GM18505 (cell line): Measurements from ENCODE around the gene GBP5.
"Not testable (repeated sequence)": the region's sequence is repeated elsewhere in the genome, so short reads cannot be mapped to it uniquely, and the experiment has no call there.

Experiments used
- ATAC-seq: cut with Tn5 transposase; IDR thresholded peaks from one replicate; pipeline ENCODE4 v1.9.1; 2021; ENCODE audit not compliant: unreplicated experiment
- POLR2A ChIP-seq: IDR thresholded peaks from 4 replicates; pipeline ENCODE4 v1.6.1; 2011; ENCODE audit warnings: borderline replicate concordance; ENCODE audit not compliant: insufficient read depth, insufficient read length; ENCODE audit errors: extremely low read depth

GBP5 gene

DNA sequence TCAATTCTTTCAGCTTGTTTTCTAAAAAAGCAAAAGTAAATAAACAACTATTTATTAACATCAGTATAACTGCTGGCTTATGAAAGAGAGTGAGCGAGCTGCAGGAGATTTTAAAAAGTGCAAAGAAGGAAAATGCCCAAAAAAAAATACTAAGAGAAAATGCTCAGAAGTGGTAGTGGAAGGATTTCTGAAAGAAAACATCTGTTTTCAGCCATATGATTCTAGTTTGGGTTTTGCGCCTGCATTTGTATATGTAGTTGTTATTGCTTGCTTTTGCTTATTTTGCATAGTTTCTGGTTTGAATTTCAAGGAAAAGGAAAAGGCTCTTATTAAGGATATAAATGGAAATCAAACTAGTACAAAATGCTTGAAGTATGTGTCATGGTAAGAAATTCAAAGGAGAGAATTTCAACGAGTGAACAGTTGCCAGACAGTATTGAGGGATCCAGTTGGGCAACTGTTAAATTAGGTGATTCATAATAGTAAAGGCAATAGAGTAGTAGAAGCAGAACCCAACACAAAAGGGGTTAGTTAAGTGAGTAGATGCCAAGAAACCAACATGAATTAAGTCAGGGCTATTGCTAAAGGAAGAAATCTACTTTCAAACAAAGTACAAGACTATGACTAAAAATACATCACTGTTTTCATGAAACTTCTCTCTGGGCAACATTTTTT lies 1.2 kb downstream of the GBP5 start:
- ATAC-seq, result no peak
- no peak for TF ChIP-seq POLR2A

DNA sequence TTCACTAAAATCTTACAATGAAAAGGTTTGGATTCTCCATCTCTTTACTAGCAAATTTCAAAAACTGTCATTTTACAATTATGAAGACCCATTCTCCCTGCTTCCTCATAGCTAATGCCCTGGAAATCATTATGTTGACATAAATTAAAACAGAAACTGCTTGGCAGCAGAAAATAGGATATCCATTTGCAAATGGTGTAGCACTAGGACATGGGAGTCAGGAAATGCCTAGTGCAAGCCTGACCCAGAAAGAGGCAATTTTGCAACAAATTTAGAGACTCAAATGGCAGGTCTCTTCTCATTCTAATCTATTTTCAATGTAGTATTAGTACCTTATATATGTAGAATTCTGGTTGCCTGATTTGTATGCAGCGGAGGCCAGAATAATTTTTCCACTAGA lies 2.2 kb downstream of the GBP5 start:
- no peak for ATAC-seq
- TF ChIP-seq POLR2A, result no peak

DNA sequence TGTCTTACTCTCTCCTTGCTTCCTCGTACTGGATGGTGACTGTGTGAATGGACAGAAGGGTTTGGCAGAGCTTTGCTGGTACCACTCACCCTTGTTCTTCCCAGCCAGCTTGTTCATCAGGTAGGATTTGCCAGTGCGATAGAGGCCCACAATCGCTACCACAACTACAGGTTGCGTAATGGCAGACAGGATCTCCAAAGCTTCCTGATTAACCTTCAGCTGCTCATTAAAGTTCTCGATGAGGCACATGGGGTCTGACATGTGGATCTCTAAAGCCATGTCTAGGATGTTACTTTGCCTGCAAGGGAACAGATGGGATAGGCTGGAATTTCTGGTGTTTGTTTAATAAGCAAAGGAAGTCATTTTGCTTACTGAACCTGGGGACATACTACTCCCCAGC lies 3.4 kb downstream of the GBP5 start:
- no peak for TF ChIP-seq POLR2A
- ATAC-seq, result no peak

DNA sequence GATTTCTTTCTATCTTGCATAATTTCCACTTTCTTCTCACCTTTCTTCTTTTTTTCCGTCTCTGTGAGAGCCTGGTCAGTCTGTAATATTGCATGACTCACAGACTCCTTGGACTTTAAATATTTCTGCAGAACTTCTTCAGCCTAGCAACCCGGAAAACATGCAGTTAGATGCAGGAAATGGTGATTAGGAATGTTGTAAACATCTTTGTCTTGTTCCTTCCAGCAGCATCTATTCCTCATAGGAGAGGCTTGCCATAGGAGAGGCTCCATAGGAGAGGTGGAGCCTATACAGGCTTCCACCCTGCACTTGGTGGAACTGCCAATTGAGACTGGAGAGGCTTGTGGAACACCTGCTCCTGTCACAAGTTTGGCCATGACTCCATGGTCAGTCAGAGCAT lies 10.0 kb downstream of the GBP5 start:
- ATAC-seq, result no peak
- no peak for TF ChIP-seq POLR2A

DNA sequence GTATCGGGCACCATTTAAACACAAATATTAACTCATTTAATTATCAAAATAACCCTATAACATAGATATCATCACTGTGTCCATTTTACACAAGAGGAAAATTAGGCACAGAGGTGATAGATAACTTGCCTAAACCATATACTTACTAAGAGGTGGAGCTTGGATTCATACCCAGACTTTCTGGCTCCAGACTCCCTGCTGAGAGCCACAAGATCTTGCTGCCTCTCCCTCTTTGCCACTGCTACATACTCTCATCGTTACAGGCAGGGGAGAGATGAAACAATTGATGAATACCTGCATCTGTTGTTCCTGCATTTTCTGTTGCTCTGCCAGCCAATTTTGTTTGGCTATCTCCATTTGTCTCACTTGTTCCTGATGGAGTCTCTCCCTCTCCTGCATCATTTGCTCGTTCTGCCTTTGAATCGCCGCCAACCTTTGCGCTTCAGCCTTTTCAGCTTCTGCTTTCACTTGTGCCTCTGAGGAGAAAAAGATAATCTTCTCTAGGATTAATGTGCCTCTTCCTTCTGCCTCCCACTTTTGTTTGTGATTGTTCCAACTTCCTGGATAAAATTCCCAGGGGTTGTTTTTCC lies 10.6 kb downstream of the GBP5 start:
- ATAC-seq, result no peak
- no peak for TF ChIP-seq POLR2A

DNA sequence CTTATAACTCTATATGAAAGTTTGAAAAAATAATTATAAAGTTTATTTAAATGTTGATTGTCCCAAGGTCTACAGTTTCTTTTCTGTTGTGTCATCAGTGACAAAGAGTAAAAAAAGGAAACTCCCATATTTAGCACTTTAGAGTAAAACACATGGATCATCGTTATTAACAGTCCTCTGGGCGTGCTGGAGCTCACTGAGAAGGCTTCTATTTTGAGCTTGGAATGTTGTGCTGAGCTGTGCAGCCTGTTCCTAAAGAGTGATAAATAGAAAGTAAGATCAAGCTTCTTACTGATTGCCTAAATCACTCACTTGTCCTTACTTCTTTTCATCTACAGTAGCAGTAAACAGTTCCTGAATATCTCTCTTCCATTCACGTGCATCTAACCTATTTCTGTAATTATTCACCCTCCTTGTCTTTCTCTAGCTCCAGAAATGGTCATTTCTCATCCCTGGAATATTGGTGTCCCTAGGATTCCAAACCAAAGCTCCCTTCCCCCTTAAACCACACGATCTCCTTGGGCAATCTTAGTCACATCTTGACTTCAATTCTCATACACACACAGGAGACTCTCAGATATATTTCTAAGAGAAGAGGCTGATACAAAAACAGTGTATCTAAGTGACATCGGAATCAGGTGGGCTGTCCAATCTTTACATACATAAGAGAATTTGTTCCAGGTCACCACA lies 11.9 kb downstream of the GBP5 start:
- TF ChIP-seq POLR2A, result no peak

DNA sequence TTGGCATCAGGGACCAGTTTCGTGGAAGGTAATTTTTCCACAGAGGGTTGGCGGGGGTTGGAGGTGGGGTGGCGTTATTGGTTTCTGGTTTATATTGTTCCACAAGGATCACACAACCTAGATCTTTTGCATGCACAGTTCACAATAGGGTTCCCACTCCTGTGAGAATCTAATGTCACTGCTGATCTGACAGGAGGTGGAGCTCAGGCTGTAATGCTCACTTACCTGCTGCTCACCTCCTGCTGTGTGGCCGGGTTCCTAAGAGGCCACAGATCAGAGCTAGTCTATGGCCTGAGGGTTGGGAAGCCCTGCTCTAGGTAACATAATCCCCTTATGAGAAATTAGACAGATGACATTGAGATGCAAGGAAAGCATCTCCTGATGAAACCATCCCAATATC lies 12.6 kb downstream of the GBP5 start:
- TF ChIP-seq POLR2A, result no peak
- ATAC-seq, result no peak

More for the DNA sequence above, 11.9 kb downstream of the GBP5 start:
- no peak for ATAC-seq

DNA sequence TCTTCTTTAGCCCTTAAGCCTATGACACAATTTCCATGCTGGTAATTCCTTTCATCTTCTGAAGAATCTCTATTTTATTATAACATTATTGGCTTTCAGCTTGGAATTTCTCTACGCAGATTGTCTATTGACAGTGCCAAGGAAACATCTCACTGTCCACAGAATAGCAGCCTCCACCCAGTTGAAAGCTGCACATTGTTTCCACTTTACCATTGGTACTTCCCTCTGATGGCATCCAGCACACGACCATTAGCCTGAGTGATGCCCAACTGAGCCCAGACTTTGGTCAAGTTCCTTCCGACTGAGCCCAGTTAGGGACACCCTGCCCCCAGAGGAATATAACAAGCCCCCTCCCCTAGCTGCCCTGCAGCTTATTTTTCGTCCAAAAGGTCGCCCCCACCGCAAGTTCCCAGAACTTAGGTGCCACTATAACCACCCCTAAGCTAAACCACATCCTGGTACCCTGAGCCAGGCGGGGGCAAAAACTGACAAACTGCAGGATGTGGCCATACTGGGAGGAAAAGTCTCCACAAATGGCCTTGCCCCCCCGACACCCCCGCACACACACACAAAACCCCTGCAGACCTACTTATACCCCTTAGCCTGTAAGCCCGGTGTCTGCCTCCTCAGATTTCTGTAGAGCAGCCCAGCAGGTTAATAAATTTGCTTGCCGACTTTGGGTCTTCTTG lies 13.2 kb downstream of the GBP5 start:
- no peak for TF ChIP-seq POLR2A
- no peak for ATAC-seq

DNA sequence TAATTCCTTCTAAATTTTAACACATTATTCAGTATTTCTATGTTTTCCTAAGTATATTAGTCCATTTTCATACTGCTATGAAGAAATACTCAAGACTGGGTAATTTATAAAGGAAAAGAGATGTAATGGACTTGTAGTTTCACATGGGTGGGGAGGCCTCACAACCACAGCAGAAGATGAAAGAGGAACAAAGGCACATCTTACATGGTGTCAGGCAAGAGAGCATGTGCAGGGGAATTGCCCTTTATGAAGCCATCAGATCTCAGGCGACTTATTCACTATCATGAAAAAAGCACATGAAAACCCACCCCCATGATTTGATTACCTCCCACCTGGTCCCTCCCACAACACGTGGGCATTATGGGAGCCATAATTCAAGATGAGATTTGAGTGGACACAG lies 15.6 kb downstream of the GBP5 start:
- no peak for TF ChIP-seq POLR2A
- no peak for ATAC-seq

DNA sequence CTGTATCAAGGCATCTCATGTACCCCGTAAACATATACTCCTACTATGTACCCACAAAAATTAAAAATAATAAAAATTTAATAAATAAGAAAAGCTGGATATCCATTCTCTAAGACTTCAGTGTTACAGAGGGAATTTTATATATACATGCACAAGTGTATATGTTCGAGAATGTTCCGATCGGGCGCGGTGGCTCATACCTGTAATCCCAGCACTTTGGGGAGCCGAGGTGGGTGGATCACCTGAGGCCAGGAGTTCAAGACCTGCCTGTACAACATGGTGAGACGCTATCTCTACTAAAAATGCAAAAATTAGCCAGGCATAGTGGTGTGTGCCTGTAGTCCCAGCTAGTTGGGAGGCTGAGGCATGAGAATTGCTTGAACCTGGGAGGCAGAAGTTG lies 17.1 kb downstream of the GBP5 start:
- not testable (repeated sequence) for ATAC-seq

DNA sequence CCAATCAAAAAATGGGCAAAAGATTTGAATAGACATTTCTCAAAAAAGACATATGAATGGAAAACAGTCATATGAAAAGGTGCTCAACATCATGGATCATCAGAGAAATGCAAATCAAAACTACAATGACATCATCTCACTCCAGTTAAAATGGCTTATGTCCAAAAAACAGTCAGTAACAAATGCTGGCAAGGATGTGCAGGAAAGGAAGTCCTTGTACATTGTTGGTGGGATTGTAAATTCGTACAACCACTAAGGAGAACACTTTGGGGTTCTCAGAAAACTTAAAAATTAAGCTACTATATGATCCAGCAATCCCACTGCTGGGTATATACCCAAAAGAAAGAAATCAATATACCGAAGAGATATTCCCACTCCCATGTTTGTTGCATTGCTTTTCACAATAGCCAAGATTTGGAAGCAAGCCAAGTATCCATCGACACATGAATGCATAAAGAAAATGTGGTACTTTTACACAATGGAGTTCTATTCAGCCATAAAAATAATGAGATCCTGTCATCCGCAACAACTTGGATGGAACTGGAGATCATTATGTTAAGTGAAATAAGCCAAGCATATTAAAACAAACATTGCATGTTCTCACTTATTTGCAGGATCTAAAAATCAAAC lies 17.9 kb downstream of the GBP5 start:
- no peak for TF ChIP-seq POLR2A
- ATAC-seq, result no peak

DNA sequence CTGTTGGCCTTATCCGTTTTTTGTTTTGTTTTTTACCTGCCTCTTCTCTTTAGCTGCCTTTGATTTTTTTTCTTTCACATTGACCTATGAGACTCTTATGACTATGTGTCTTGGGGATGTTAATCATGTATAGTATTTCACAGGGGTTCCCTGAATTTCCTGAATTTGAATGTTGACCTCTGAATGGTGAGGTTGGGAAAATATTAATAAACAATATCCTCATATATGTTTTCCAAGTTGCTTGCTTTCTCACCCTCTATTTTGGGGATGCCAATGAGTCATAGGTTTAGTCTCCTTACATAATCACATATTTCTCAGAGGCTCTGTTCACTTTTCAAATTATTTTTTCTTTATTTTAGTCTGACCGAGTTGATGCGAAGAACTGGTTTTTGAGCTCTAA lies 29.6 kb downstream of the GBP5 start:
- no peak for ATAC-seq
- no peak for TF ChIP-seq POLR2A
